GM21717 (cell line): ENCODE measurements around the gene MN1.

ENCODE experiments used
- ATAC-seq: cut with Tn5 transposase; IDR thresholded peaks from one replicate; pipeline ENCODE4 v1.9.1; 2021; ENCODE audit warnings: mild to moderate bottlenecking, moderate library complexity; ENCODE audit not compliant: unreplicated experiment

MN1 gene

DNA sequence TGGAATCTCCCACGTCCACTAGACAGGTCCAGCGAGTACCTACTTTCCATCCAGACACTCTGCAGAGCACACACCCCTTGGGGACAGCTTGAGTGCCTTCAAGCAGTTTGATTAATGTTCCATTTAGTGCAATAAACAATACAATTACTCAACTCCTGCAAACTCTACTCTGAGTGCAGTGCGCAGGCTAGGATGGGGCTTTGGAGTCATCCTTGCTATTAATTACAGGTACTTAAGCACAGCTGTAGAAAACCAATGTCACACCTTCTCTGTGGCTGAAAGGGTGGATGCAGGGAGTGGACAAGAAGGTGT is 82.6 kb downstream of the MN1 start:
- ATAC-seq, result no peak

DNA sequence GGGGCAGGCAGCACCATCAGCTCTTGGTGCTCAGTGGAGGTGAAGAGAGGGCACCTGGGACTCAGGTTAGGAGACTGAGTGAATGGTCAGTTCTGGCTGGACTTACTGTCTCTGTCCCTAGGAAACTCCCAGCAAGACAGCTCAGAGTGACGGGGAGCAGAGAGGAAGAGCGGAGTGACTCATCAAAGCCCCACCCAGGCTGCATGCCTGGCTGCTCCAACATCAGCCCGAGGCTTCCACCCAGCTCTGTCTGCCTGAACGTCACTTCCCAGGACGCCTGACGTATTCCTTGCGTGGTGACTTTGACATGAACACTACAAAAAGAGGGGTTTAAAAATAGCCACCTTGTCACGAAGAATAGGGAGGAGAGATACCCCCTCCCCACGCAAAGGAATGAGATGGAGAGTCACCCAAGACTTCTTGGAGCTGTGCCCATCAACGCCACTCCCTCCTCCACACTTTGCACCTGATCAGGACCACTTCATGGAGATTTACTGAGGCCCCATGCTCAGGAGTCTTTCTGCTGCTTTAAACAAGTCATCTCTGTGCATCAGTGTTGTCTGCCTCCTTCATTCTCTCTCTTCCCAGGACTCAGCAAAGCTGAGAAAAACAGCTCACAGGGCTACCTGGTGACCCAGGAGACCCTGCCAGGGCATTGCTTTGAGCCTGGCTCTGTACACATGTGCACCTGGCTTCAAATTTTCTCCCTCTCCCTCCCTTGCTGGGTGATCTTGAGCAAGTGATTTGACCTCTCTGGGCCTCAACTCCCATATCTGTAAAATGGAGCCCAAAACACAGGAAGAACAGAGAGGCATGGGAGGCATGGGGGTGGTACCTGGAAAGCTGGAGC is 83.1 kb downstream of the MN1 start:
- no peak for ATAC-seq

DNA sequence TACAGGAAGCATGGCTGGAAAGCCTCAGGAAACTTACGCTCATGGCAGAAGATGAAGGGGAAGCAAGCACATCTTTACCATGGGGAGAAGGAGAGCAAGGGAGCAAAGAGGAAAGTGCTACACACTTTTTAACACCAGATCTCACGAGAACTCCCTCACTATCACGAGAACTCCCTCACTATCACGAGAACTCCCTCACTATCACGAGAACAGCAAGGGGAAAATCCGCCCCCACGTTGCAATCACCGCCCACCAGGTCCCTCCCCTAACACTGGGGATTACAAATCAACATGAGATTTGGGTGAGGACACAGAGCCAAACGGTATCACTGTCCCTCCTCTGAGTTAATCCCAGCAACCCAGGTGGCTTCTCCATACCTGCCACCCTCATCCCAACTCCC is 84.5 kb downstream of the MN1 start:
- no peak for ATAC-seq

DNA sequence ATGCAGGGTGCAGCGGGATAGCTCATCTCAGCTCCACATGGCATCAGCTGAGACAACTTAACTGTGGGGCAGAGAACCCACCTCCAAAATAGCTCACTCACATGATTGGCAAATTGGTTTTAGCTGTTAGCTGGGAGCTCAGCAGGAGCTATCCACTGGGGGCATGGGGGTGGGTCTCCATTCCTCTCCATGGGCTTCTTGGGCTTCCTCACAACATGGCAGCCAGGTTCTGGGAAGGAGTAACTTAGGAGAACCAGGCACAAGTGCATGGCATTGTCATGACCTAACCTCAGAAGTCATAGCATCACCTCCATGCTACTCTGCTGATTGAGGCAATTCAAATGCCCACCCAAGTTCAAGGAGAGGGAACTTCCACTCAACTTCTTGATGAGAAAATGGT is 85.5 kb downstream of the MN1 start:
- no peak for ATAC-seq

DNA sequence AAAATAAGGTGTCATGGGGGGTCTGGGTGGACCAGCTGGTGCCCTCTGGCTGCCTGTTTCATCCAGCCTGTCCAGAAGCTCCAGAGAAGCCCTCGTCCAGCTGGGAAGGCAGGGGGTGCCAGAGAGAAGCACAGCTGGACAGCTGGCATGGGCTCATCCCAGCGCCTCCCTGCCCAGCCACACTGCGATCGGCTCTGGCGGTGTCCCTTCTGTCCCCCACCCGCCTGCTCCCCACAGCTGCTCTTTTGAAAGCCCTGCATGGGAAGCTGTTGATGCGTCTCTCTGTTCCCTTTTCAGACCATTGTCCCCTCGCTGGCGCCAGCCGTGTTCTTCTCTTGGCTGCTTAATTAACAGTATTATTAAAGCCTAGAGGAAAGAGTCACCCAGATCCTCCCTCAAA is 86.5 kb downstream of the MN1 start:
- no peak for ATAC-seq

DNA sequence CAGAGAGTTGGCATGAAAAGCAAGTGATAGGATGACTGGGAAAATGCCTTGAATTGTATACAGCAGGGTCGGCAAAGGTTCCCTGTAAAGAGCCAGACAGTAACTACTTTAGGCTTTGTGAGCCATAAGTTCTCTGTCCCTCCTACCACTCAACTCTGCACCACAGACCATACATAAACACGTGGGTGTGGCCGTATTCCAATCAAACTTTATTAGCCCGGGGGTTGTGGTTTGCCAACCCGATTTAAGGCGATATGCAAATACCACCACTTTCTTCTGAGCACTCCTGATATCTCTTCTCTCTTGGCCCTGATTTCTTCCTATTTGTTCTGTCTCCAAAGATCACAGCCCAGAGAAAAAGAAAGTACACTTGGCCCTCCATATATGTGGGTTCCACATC is 87.5 kb downstream of the MN1 start:
- ATAC-seq, result no peak

DNA sequence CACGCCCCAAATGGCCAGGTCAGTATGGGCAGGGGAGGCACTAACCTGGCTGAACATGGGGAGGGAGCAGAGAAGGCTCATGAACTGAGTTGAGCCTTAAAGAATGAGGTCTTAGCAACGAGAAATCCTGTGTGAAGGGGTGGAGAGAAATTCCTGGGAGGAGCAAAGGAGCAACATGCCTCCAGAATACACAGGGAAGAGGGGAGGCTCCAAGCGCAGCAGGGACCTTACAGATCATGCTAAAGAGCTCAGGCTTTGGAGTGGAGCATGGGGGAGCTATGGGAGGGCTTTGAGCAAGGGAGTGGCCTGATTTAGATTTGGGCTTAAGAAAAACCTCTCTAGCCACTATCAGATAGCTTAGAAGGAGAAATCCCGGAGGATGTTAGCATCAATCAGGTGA is 88.1 kb downstream of the MN1 start:
- no peak for ATAC-seq

DNA sequence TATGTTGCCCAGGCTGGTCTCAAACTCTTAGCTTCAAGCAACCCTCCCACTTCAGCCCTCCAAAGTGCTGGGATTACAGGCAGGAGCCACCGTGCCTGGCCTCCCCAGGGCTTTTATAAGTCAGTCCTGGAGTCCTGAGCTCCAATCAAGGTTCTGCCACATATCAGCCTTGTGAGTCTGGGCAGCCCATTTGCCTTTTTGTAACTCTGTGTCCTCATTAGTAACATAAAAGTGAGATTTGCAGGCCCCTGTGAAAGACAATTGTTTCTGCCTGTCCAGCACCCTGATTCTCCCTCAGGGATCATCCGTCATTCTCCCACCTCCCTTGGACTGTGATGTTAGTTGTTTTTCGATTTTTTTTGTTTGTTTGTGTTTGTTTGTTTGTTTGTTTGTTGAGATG is 89.8 kb downstream of the MN1 start:
- ATAC-seq, result no peak

DNA sequence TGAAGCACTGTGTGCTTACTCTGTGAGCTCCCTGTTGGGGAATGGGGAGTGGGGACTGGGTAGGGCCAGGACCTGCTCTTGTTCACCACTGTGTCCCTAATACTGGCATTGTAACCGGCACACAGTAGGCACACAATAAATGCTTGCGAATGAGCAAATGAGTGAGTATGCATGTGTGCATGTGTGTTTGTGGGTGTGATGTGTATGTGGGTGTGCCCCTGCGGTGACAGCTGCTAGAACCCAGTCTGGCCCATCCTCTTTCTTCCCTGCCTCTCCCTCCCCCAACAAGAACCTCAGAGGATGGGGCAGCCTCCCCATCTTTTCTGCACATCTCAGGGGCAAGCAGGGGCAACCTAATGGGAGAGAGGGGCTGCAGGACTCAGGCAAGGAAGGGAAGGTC is 90.5 kb downstream of the MN1 start:
- no peak for ATAC-seq

DNA sequence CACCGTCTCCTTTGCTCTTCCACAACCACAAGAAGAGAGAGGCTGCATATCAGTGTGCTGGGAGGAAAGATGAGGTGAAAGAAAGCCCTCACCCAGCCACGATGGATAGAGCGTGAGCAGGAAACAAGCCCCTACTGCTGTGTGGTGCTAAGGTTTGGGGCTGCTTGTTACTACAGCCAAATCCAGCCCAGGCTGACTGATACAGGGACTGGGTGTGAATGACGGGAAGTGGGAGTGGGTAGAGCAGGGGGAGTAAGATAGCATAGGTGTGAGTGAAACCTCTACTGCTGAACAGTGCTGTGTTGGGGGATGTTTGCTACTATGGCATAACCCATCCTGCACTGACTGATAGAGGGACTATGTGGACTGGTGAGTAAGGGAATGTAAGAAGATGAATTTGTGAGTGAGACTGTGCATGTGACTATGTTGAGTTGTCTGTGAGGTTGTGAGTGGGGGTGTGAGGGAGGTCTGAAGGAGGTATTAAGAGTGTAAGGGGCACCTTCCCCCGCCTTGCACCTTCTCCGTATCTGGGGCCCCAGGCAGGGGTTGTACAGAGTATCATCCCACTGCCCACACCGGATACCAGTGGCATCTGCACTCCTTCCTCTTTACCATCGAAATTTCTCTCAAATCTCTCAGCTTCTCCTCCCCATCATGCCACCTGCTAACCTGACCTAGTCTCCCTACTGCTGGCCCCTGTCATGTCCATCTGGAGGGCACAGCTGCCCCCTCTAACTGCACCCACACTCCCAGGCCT is 91.5 kb downstream of the MN1 start:
- no peak for ATAC-seq

DNA sequence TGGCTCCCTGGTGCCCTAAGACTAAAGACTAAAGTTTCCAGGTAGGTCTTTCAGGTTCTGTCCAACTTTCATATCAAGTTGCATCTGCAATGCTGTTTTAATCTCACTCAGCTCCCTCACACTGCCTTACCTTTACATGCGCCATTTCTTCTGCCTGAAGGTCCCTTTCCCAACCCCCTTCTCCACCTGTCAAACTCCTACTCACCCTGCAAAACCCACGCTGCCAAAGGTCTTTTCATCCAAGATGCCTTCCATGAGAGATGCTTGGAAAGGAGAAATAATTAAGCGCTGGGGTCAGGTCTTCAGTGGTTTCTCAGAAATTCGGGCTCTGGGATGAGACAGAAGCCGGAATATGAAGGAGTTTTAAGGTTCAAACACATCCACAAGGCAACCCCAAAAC is 95.1 kb downstream of the MN1 start:
- no peak for ATAC-seq

DNA sequence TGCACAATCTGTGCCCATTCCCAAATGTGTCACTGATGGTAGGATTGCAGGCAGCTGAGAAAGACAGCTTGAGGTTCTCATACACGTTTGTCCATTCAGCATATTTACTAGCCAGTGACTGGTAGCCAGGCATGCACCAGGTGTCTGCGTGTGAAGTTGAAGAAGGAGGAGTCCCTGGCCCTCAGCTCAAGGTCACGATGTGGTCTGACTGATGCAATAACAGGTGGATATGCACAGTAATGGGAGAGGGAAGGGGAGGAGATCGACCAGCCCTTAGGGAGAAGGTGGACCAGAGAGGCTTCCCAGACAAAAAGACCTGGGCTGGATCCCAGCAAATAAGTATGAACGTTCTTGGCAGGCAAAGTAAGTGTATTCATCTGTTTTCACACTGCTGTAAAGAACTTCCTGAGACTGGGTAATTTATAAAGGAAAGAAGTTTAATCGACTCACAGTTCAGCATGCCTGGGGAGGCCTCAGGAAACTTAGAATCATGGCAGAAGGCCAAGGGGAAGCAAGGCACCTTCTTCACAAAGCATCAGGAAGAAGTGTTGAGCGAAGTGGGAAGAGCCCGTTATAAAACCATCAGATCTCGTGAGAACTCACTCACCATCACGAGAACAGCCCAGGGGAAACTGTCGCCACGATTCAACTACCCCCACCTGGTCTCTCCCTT is 96.0 kb downstream of the MN1 start:
- ATAC-seq, result no peak

DNA sequence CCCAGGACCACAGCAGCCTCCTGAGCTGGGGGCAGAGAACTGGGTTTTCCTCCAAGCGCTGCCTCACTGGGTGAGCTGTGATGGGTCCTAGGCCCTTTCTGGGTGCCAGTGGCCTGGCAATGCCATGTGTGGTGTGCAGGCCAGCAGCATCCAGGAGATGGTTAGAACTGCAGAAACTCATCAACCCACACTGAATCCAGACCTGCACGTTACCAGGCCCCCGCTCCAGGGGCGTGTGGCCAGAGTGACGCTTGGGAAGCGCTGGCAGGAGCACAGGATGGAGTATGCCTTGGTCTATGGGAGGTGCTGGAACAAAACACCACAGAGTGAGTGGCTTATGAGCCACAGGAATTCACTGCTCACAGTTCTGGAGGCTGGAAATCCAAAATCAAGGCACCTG is 97.0 kb downstream of the MN1 start:
- ATAC-seq, result no peak

DNA sequence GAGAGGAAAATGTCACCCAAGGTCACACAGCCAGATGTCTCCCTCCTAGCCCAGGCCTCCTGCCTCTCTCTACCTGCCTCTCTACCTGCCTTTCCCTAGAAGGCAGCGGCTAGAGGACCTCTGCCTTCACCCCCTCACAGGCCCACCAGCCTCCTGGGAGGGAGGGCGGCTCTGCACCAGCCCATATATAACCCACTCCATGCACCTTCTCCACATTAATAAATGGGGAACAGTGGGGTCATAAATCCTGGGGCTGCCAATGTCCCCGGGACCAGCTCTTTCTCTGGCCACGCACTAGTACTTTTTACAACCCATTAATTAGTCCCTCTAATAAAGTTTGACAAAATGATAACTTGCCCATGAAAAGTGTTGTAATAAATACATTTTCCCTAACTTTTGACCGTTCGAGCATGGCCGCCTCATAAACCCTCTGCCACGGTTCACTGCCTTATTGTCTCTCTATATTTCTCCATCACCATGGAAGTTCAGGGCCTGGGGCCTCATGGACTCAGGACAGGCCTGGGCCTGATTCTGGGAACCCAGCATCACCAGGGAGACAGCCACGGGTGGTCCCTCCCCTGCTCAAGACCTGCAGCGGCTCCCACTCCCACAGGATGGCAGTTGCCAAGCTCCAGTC is 102.1 kb downstream of the MN1 start:
- no peak for ATAC-seq

DNA sequence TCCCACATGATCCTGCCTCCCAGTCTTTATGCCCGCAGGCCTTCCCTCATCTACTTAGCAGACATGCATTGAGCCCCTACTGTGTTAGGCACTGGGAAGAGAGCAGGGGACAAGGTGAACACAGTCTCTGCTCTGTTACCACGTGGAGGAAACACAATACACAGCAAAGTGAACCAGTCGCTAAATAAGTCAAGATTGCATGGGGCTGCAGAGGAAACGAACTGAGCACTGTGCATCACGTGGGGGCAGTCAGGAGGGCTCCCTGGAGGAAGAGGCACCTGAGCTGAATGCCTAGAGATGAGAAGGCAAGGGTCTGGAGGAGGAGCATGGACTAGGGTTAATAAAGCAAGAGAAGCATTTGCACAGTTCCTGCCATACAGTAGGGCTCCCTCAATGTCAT is 102.7 kb downstream of the MN1 start:
- ATAC-seq, result no peak
